Measurements from ENCODE around the gene LYSMD1.

The LYSMD1 gene

DNA sequence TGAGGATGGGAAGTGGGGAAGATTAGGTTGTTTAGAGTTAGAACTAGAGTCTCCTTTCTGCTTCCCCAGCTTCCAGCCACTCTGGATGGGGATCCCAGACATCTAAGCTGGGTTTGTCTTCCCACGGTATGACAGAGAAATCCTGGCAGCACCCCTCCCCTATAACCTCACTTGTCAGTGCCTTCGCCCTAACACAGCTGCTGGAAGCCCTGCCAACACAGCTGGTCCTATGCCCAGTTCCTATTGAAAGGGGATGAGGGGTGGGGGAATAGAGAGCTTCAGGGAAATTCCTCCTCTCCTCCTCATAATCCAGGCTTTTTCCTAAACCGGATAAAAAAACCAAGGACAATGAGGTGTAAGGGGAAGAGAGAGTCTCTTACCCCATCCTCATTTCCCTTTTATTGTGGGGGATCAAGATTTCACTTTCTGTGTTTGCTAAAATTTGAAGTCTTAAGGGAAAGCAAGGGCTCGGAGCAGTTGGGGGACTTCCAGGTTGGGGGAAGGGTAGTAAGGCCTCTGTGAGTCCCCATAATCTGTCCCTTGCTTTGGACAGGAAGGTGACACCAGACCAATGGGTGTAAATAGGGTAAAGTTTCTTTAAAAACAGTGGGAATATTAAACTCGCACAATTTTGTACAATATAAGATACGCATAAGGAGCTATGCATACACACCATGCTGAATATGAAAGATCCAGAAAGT lies 9.5 kb upstream of the LYSMD1 start:
- DNase-seq = no peak

- DNase-seq = no peak
Measured at GRCh38 chr1:151171190-151171589, 5.5 kb upstream of the LYSMD1 start.

GRCh38 chr1:151167116-151167515 lies 1.4 kb upstream of the LYSMD1 start:
- no peak for DNase-seq

GRCh38 chr1:151166505-151166956 lies 829 bp upstream of the LYSMD1 start:
- no peak for DNase-seq

DNA sequence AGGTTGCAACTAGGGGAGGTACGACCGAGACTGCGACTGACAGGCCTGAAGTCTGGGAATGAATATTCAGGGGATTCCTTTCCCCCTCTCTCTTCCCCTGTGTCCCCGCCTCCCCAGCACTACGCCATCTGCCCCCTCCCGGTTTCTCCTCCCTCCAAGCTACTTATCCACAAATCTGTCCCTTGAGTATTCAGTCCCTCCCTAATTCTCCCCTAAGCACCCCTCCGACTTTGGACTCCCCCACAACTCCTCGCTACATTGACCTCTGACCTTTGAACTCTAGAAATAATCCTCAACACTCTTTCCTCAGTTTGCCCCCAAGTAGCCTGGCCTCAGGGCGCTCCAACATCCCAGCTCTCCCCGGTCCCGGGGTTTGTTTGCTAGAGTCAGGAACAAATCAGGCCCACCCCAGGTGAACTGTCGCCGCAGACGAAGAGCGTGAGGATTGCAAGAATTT lies 393 bp downstream of the LYSMD1 start:
- no peak for DNase-seq

DNA sequence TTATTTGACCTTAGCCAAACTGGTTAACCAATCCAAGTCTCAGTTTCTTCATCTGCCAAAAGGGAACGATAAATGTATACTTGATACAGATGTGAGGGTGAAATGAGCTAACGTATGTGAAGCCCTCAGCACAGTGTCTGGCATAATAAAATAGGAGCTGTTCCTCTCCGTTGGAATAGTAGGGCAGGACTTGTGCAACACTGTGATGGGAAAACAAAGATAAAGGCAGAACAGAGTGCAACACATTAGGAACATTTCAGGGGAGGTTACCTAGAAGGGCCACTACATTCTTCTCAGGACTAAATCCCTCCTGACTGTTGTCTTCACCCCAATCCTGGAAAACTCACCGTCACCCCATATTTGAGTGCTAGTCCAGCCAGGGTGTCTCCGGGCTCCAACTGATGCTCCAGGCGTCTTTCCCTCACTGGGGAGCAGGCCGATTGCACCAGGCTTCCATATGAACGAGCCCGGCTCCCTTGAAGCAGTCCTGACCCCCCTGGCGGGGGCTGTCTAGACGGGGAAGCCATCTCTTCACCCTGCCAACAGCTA lies 896 bp downstream of the LYSMD1 start:
- DNase-seq = no peak

DNA sequence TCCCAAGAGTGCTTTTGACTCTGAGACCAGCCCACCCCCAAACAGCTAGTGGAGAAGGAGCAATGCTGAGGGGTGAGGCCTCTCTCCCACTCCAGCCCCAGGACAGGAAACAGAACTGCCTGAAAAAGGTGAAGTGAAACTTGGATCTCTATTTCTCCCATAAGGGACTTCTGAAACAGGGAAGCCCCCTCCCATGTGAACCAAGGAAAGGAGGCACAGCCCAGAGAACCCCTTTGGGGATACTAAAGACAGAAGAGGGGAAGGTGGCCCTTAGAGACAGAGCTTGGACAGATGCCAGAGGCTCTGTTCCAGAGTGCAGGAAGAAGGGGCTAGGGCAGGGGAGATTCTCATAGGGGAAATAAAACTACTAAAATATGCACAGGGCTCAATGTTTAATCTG lies 6.3 kb downstream of the LYSMD1 start:
- DNase-seq = no peak

- DNase-seq = no peak
Measured at GRCh38 chr1:151158751-151159251, 6.9 kb downstream of the LYSMD1 start.

DNA sequence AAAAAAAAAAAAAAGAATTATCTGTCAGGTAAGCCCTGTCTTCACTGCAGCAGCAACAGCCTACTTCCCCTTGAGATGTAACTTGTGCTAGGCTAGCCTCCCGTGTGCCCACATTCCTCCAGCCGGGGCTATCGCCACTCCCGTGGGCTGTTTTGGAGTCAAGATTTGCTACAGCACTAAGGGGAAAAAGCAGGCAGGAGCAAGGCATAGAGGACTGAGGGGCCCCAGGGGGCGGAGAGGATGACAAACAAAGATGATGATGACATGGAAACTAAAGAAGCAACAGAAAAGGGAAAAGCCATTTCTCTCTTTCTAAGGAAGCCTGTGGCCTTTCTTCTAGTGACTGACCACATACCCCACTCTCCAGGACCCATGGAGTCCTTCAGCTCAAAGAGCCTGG lies 7.4 kb downstream of the LYSMD1 start:
- peak; percentile 71 for DNase-seq

GRCh38 chr1:151157067-151157531 lies 8.6 kb downstream of the LYSMD1 start:
- peak; percentile 85 for DNase-seq

DNA sequence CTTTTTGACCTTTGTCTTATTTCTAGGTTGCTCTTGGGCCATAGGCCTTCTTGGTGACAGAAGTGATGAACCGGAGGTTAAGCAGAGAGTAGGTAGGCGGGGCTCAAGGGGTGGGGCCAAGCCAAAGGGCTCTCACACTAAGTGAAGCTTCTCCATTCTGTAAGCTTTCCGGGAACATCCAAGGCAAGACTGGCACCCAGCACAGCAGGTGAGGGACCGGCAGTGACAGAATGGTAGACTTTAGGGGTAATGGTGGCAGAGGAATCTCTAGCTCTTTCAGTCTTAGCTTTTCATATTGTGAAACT lies 9.2 kb downstream of the LYSMD1 start, which contains the start of gene TNFAIP8L2:
Gene TNFAIP8L2 (plus strand): TSS at position 135 of the 305 bp plus-strand sequence. CDS start 2,049 bp downstream, outside the sequence.
- peak; percentile 91 for DNase-seq

DNA sequence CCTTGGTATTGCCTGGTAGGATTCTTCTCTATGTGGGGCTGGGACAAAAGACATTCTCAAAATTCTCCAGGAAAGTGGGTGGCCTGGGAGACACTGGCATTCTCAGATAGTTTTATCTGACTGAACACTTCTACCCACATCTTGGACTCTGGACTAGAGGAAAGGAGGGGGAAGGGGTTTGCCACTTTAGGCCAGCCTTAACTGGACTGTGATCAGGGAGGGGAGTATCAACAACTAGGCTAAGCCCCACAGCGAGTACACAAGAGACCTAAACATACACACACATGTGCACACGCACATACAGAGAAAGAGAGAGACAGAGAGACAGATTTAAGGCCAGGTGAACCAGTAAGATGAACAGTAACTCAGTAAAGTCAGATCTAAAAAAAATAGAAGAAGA lies 18.0 kb downstream of the LYSMD1 start:
- DNase-seq = no peak

DNA sequence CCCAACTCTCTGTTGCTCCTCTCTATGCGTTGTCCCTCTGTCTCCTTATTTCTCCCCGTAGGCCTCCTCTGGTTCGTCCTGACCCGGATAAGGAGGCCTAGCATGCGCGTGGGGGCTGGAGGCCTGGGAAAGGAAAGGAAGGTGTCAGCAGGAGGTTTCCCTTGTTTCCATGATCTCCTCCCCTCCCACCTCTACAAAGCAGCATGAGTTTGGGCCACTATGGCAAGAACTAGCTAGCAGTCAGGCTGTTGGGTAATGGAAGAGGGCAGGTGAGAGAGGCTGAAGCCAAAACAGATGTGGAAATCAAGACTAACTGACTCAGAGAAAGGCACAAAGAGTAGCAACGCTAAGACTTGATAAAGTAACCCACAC lies 18.6 kb downstream of the LYSMD1 start:
- DNase-seq = no peak

DNA sequence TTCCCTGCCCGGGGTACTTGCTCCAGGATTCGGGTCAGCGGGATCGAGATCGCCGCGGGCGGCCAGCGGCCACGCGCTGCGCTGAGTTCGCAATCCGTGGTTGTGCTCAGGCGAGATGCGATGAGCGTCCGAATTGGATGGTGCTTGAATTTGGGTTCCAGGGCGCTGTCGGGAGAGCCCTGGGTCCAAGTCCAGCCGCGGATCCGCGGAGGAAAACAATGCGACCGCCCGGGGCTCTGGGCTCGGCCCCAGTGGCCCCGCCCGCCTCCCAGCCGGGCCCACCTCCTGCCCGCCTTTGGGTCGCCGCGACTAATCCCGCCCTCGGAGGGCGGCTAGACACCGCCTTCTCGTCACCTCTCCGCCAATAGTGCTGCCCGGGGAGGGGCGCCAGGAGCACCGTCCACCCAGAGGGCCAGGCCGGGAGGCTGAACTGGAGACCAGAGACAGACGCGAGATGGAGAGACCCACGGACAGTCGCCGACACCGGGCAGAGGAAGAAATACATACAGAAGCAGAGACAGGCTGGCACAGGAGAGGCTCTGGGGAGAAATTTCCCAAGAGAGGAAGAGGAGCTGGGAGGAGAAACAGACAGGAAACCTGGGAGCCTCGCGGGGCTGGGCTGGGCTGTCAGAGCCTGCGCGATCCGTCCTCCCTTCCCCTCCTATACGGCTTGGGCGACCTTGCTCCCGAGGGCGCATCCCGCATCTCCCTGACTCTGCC lies 19.1 kb downstream of the LYSMD1 start, which contains the start of gene SEMA6C:
Gene SEMA6C (minus strand): TSS at position 220 of the 720 bp plus-strand sequence. CDS start 4,010 bp downstream, outside the sequence.
- peak; percentile 96 for DNase-seq

DNA sequence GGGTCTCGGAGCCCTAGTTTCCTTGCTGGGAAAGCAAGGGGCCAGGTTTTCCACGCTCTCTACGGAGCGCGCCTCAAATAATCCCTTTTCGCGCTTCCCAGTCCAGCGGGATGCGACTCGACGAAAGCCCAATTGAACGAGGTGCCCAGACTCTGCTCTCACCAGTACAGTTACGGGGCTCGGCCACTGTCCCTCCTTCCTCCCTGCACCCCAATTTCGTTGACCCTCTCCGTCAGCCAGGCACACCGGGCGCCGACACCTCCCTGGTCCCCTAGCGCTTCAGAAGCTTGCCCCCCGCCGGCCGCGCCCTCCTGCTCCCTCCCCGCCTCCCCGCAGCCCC lies 19.7 kb downstream of the LYSMD1 start:
- no peak for DNase-seq

DNA sequence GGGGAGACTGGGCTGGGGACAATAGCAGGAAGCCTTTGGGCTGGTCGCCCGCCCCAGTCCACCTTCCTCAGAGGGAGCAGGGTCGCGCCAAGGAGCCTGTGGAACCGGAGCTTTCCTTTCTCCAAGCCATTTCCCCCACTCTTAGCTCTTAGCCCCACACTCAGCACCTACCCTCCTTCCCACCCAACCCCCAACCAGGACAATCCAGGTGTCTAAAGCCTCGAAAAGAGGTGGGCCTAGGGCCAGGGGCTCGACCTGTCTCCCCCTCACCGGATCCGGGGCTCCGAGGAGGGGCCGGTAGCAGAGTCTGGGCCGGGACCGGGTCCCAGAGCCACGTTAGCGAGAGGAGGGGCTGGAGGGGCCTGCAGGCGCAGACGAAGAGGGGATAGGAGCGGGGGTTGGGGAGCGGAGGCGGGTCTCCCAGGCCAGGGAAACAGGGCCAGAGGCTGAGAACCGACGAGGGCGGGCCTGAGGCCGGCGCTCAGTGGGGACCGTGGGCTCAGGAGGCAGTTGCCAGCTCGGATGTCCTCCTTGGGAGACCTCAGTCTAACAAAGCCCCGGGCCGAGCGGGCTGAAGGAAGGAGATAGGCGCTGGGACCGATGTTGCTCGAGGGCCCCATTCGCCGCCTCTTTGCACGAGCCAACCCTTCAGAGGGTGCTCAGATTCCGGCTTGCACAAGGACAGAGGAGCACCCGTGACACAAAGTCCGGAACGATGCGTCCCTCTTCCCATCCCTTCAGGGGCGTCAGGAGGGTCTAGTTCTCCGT lies 20.2 kb downstream of the LYSMD1 start:
- DNase-seq = no peak

DNA sequence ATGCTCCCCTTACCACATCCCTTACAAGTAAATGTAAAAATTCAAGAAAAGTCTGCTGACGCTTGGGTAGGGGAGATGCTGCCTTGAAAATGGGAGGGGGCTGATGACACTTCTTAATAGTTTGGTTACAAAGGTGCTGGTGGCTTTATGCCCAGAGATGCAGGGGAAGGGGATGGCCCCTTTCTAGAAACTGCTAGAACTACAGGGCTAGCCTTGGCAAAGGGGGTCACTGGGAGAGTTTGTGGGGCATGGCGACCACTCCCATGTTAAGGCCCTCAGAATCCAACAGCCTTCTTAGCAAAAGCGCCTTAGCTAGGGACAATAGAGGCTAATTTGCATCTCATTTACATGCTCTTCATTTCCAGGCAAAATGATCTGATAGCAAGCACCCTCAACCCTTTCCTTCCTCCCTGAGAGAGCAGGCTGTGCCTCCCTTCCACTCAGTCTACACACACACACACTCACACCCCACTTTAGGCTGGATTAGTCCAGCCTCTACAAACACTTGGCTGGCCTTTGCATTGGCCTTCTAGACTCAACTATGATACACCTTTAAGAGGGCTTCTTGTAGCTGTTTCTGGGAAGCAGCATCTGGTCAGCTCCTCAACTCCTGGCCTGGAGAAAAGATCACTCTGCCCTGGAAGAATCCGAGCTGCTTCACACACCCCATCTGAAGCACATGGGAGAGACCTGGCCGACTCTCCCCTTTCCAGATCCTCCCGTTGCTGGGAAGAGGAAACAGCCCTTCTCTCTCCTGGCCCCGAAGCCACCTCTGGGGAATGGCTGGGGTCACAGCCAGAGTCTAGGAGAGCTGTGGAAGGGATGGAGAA lies 21.0 kb downstream of the LYSMD1 start:
- DNase-seq = no peak

GRCh38 chr1:151143986-151144385 lies 21.7 kb downstream of the LYSMD1 start:
- no peak for DNase-seq

- no peak for DNase-seq
Measured at GRCh38 chr1:151143057-151143435, 22.7 kb downstream of the LYSMD1 start.

DNA sequence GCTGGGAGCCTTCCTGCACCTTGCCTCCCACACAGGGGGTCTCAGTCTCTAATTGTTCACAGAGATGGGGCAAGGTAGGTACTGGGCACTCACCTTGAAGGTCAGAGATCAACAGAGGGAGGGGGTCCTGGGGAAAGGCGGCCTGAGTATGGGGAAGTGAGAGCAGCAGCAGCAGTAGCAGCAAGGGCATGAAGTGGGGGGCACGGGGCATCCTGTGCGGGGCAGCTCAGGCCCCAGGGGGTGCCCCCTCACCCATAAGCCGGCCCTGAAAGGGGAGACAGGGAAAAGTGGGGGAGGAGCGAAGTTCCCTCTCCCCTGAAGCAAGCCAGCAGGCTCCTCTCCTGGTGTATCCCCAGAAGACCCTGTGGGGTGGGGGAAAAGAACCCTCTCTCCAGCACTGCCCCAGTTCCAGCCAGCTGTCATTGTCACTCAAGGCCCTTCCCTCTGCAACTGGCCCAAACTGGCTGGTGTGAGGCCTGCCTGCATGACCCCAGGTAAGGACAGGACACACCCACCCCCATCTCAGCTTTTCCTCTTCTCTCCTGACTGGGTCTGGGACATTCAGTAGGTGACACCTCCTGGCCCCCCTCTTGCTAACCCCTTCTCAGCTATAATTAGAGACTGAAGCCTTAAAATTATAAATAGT lies 23.2 kb downstream of the LYSMD1 start:
- DNase-seq = no peak

DNA sequence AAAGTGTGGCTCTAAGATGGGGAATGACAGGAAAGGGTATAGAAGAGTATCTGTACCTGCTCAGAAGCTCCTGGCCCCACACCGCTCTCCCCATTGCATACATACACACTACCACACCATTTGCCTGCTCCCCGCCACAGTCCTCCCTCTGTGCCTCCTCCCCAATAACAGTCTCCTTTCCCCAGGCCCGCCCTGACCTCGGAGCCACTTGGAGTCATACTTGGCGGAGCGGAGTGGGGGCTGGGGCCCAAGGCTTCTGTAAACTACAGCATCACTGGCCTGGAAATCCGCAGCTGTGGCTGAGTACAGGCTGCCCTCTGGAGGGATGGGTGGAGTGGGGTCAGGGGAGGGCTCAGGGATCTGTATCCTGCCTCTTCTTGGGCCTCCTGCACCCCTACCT lies 27.9 kb downstream of the LYSMD1 start:
- no peak for DNase-seq
